Measurements from ENCODE around the gene NCOA7.
"Not testable (repeated sequence)": the region's sequence is repeated elsewhere in the genome, so short reads cannot be mapped to it uniquely, and the experiment has no call there.

Gene NCOA7

GRCh38 chr6:125759184-125759902 lies 31.4 kb upstream of the NCOA7 start:
- no peak for DNase-seq

- no peak for DNase-seq
Observed at GRCh38 chr6:125759959-125760457, 30.8 kb upstream of the NCOA7 start.

- no peak for DNase-seq
Observed at GRCh38 chr6:125764121-125764671, 26.6 kb upstream of the NCOA7 start.

- no peak for DNase-seq
Observed at GRCh38 chr6:125765944-125766343, 24.8 kb upstream of the NCOA7 start.

GRCh38 chr6:125766641-125767040 lies 24.1 kb upstream of the NCOA7 start:
- no peak for DNase-seq

- no peak for DNase-seq
Observed at GRCh38 chr6:125769147-125769783, 21.5 kb upstream of the NCOA7 start.

GRCh38 chr6:125773387-125774341 lies 17.1 kb upstream of the NCOA7 start:
- DNase-seq, result no peak

- not testable (repeated sequence) for DNase-seq
Observed at GRCh38 chr6:125776107-125776826, 14.5 kb upstream of the NCOA7 start.

GRCh38 chr6:125779924-125780539 lies 10.7 kb upstream of the NCOA7 start:
- peak; percentile 89 for DNase-seq

- DNase-seq, result peak; percentile 58
Observed at GRCh38 chr6:125780540-125781313, 10.0 kb upstream of the NCOA7 start.

GRCh38 chr6:125781314-125781868 lies 9.4 kb upstream of the NCOA7 start:
- DNase-seq, result peak; percentile 43

GRCh38 chr6:125784365-125784764 lies 6.4 kb upstream of the NCOA7 start:
- no peak for DNase-seq

- DNase-seq, result no peak
Observed at GRCh38 chr6:125787791-125788190, 3.0 kb upstream of the NCOA7 start.

GRCh38 chr6:125789167-125789566 lies 1.6 kb upstream of the NCOA7 start:
- no peak for DNase-seq

GRCh38 chr6:125789576-125790357 lies 993 bp upstream of the NCOA7 start:
- DNase-seq, result peak; percentile 63

GRCh38 chr6:125791151-125791819 lies 525 bp downstream of the NCOA7 start:
- peak; percentile 52 for DNase-seq

- DNase-seq, result no peak
Observed at GRCh38 chr6:125791820-125792165, 1.0 kb downstream of the NCOA7 start.

GRCh38 chr6:125792172-125792571 lies 1.4 kb downstream of the NCOA7 start:
- DNase-seq, result no peak

GRCh38 chr6:125792680-125793079 lies 1.9 kb downstream of the NCOA7 start:
- DNase-seq, result no peak

Measured in activated T-cell treated with anti-CD3 and anti-CD28 coated beads, Interleukin-2, amount 50 U/mL, for 1 hour (primary cell).